ENCODE measurements around the gene PAX8. TPM values are rescaled to one million over a fixed set of nuclear protein-coding genes. Genes with fewer than 3 reads are reported as not detected.
"Not testable (repeated sequence)": the region's sequence is repeated elsewhere in the genome, so short reads cannot be mapped to it uniquely, and the experiment has no call there.

PAX8 gene
- total RNA-seq (607 TPM), polyA plus RNA-seq (ENCODE audit: insufficient read depth, low read depth, low replicate concordance) (199 TPM)
- long read RNA-seq, donor 1, full-length matches to known transcripts, result 83 of 149 reads
- long read RNA-seq, donor 1, partial matches to known transcripts, result 59 of 149 reads
- long read RNA-seq, donor 1, other reads (novel, unspliced or antisense), result 7 of 149 reads
- long read RNA-seq, donor 2, full-length matches to known transcripts, result 105 of 238 reads
- long read RNA-seq, donor 2, partial matches to known transcripts, result 127 of 238 reads
- long read RNA-seq, donor 2, other reads (novel, unspliced or antisense), result 6 of 238 reads
- long read RNA-seq, donor 3, full-length matches to known transcripts, result 118 of 294 reads
- long read RNA-seq, donor 3, partial matches to known transcripts, result 171 of 294 reads
- long read RNA-seq, donor 3, other reads (novel, unspliced or antisense), result 5 of 294 reads
- long read RNA-seq, donor 4, full-length matches to known transcripts, result 188 of 523 reads
- long read RNA-seq, donor 4, partial matches to known transcripts, result 315 of 523 reads
- long read RNA-seq, donor 4, other reads (novel, unspliced or antisense), result 20 of 523 reads
- long read RNA-seq, donor 5, full-length matches to known transcripts, result 13 of 13 reads
- long read RNA-seq, donor 5, partial matches to known transcripts, result 0 of 13 reads
- long read RNA-seq, donor 5, other reads (novel, unspliced or antisense), result 0 of 13 reads
- long read RNA-seq, donor 6, full-length matches to known transcripts, result 21 of 26 reads
- long read RNA-seq, donor 6, partial matches to known transcripts, result 5 of 26 reads
- long read RNA-seq, donor 6, other reads (novel, unspliced or antisense), result 0 of 26 reads
- long read RNA-seq, donor 7, full-length matches to known transcripts, result 167 of 531 reads
- long read RNA-seq, donor 7, partial matches to known transcripts, result 140 of 531 reads
- long read RNA-seq, donor 7, other reads (novel, unspliced or antisense), result 224 of 531 reads
- long read RNA-seq, donor 8, full-length matches to known transcripts, result 58 of 125 reads
- long read RNA-seq, donor 8, partial matches to known transcripts, result 67 of 125 reads
- long read RNA-seq, donor 8, other reads (novel, unspliced or antisense), result 0 of 125 reads
- long read RNA-seq, donor 9, full-length matches to known transcripts, result 44 of 60 reads
- long read RNA-seq, donor 9, partial matches to known transcripts, result 16 of 60 reads
- long read RNA-seq, donor 9, other reads (novel, unspliced or antisense), result 0 of 60 reads
- long read RNA-seq, donor 10, full-length matches to known transcripts, result 136 of 254 reads
- long read RNA-seq, donor 10, partial matches to known transcripts, result 118 of 254 reads
- long read RNA-seq, donor 10, other reads (novel, unspliced or antisense), result 0 of 254 reads

DNA sequence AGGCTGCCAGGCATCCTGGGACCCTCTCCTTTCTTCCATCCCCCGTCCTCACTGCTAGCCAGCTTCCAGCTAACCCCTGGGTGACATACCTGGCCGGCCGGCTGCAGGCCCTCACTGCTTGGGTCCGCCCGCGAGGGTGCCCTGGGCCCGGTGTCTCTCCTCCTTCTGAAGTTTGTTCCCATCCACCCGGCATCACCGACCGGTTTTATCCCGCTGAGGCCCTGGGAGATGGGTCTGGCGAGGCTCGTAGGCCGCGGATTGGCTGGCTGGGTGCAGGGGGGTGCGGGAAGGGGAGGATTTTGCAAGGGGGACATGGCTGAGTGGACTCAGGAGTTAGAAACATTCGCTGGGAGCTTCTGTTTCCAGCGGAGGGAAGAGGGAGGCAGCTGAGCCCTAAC is at the start of gene PAX8:
Gene PAX8 (minus strand): TSS at position 180 of the 398 bp plus-strand sequence. CDS start 527 bp downstream, outside the sequence.
- Histone ChIP-seq H3K9me3 (ENCODE audit: control insufficient read depth in 2 of 3, insufficient read depth in 1 of 3, low read length in 3 of 3) (no peaks in the 10 kb centered on the region), H3K27me3 (ENCODE audit: control insufficient read depth, insufficient read depth, low read length) (peaks cover 24% of the 10 kb centered on the region), H3K36me3 (ENCODE audit: control insufficient read depth in 2 of 3, insufficient read depth in 3 of 3, low read length in 3 of 3) (peaks cover 0 to 5% (median 0%) of the 10 kb centered on the region in 3 donors), H3K4me3 (ENCODE audit: low read length in 3 of 3) (peak within 1 kb of the TSS; percentile 78 to 96 (median 90)), H3K9ac (ENCODE audit: low read length in 3 of 3) (peak within 1 kb of the TSS; percentile 77 to 98 (median 98)), H3K4me1 (ENCODE audit: control insufficient read depth in 2 of 3, insufficient read depth in 2 of 3, low read depth in 1 of 3, low read length in 3 of 3) (peaks cover 5 to 32% (median 28%) of the 10 kb centered on the region in 3 donors), H3K27ac (ENCODE audit: low read depth in 2 of 2, low read length in 2 of 2) (peak within 1 kb of the TSS; percentile 96 to 98)
- intact Hi-C loops (cut with DNase I), result no loop called here
- TF ChIP-seq, protein P1, sequence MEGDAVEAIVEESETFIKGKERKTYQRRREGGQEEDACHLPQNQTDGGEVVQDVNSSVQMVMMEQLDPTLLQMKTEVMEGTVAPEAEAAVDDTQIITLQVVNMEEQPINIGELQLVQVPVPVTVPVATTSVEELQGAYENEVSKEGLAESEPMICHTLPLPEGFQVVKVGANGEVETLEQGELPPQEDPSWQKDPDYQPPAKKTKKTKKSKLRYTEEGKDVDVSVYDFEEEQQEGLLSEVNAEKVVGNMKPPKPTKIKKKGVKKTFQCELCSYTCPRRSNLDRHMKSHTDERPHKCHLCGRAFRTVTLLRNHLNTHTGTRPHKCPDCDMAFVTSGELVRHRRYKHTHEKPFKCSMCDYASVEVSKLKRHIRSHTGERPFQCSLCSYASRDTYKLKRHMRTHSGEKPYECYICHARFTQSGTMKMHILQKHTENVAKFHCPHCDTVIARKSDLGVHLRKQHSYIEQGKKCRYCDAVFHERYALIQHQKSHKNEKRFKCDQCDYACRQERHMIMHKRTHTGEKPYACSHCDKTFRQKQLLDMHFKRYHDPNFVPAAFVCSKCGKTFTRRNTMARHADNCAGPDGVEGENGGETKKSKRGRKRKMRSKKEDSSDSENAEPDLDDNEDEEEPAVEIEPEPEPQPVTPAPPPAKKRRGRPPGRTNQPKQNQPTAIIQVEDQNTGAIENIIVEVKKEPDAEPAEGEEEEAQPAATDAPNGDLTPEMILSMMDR (IDR thresholded peaks at IDR 0.05; ENCODE audit: borderline replicate concordance, extremely low read depth, insufficient read depth), result no peak
- DNase-seq, result peak; percentile 96 to 98 (median 97)
- FAIRE-seq, result peak; percentile 35

DNA sequence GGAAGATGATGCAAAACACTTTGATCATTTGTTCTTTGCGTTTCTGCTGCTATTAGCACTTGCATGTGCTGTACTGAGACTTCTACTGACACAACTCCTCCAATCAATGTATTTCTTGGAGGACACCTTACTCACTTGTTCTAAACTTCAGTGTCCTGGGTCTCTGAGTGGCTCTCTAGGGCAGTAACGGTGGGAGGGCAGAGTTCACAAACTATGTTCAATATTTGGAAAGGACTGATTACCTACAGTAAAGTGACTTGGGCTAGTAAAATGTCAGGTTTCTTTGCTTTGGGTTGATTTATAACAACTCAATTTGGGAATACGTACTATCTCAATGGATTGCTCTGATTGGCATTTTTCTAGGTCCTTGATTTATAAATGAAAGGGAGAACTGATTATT is 49.3 kb upstream of the PAX8 start:
- Histone ChIP-seq H3K9ac (ENCODE audit: low read length in 3 of 3) (no peak overlapping the region), H3K27ac (ENCODE audit: low read depth in 2 of 2, low read length in 2 of 2) (no peak overlapping the region), H3K9me3 (ENCODE audit: control insufficient read depth in 2 of 3, insufficient read depth in 1 of 3, low read length in 3 of 3) (no peaks in the 10 kb centered on the region), H3K36me3 (ENCODE audit: control insufficient read depth in 2 of 3, insufficient read depth in 3 of 3, low read length in 3 of 3) (no peaks in the 10 kb centered on the region), H3K4me1 (ENCODE audit: control insufficient read depth in 2 of 3, insufficient read depth in 2 of 3, low read depth in 1 of 3, low read length in 3 of 3) (peaks cover 0 to 8% (median 0%) of the 10 kb centered on the region in 3 donors), H3K4me3 (ENCODE audit: low read length in 3 of 3) (no peak overlapping the region), H3K27me3 (ENCODE audit: control insufficient read depth, insufficient read depth, low read length) (no peaks in the 10 kb centered on the region)
- no peak for DNase-seq
- TF ChIP-seq, protein P1 (IDR thresholded peaks at IDR 0.05; ENCODE audit: borderline replicate concordance, extremely low read depth, insufficient read depth), result no peak
- intact Hi-C loops (cut with DNase I), result no loop called here
- no peak for FAIRE-seq

DNA sequence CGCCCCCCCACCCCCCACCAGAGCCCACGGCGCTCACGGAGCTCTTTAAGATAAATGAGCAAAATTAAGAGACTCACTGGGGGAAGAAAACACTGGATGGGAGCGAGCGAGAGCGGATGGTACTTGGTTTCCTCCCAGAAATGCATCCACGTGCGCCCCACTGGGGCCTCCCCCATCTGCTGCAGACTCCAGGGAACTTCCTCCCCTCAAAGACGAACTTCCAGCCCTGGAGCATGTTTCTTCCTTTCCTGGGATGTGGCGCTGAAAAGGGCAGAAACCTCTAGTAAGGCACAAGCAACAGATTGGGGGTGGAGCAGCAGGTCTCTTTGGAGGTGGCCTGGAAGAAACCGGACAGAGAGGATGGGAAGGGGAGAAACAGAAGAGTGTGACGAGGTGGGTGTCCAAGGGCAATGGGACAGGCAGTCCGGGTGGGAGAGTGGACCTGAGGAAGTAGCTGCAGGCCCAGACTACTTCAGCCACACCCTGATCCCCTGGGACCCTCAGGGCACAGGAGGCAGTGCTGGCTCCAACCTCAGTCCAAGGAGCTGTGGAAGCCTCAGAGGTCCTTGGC is 46.5 kb upstream of the PAX8 start:
- FAIRE-seq; H3K27me3 ChIP-seq (ENCODE audit: control insufficient read depth, insufficient read depth, low read length); H3K27ac ChIP-seq (ENCODE audit: low read depth in 2 of 2, low read length in 2 of 2); H3K9me3 ChIP-seq (ENCODE audit: control insufficient read depth in 2 of 3, insufficient read depth in 1 of 3, low read length in 3 of 3); H3K9ac ChIP-seq (ENCODE audit: low read length in 3 of 3); H3K36me3 ChIP-seq (ENCODE audit: control insufficient read depth in 2 of 3, insufficient read depth in 3 of 3, low read length in 3 of 3); intact Hi-C loops (cut with DNase I); DNase-seq; H3K4me1 ChIP-seq (ENCODE audit: control insufficient read depth in 2 of 3, insufficient read depth in 2 of 3, low read depth in 1 of 3, low read length in 3 of 3): not testable (repeated sequence)
- H3K4me3 ChIP-seq (ENCODE audit: low read length in 3 of 3), result peak overlapping the region in 2 of 3 donors; percentile 7 to 47

Measured in kidney (tissue), 22 donors.